SU-DHL-6 (cell line): Measurements from ENCODE around the gene HRG.

Experiments used
- EZH2phosphoT487 ChIP-seq: fragments of 200-600 bp; sonication (generic), shearing (Covaris generic); conservative IDR thresholded peaks from 2 replicates; pipeline ENCODE4 v1.6.1; 2018; ENCODE audit warnings: mild to moderate bottlenecking, antibody characterized with exemption, low read length, moderate library complexity, mixed read lengths
- TF ChIP-seq, protein P1 (sequence below): fragments of 200-600 bp; sonication (generic); IDR thresholded peaks from one replicate; pipeline ENCODE4 v1.5.1; 2017; ENCODE audit warnings: antibody characterized with exemption, mild to moderate bottlenecking, low read length, moderate library complexity; ENCODE audit not compliant: insufficient read depth, poor library complexity, severe bottlenecking

DNA sequence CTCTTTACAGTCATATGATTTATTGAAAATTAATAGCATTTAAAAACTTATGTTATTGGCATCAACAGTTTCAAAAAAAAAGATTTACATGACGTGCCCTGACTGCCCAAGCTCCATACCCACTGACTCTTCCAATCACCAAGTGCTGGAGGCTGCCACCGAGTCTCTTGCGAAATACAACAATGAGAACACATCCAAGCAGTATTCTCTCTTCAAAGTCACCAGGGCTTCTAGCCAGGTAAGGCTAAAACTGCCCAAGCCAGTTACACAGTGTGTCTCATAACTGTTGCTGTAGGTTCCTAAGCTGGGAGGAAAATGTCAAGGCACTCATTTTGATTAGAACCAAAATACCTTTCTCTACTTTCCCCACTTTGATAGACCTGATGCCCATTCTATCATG lies 21.1 kb upstream of the HRG start:
- TF ChIP-seq, protein P1, sequence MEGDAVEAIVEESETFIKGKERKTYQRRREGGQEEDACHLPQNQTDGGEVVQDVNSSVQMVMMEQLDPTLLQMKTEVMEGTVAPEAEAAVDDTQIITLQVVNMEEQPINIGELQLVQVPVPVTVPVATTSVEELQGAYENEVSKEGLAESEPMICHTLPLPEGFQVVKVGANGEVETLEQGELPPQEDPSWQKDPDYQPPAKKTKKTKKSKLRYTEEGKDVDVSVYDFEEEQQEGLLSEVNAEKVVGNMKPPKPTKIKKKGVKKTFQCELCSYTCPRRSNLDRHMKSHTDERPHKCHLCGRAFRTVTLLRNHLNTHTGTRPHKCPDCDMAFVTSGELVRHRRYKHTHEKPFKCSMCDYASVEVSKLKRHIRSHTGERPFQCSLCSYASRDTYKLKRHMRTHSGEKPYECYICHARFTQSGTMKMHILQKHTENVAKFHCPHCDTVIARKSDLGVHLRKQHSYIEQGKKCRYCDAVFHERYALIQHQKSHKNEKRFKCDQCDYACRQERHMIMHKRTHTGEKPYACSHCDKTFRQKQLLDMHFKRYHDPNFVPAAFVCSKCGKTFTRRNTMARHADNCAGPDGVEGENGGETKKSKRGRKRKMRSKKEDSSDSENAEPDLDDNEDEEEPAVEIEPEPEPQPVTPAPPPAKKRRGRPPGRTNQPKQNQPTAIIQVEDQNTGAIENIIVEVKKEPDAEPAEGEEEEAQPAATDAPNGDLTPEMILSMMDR, result no peak
- no peak for TF ChIP-seq EZH2phosphoT487
